Measurements from ENCODE around the gene DPP6. TPM values are rescaled to one million over a fixed set of nuclear protein-coding genes. Genes with fewer than 3 reads are reported as not detected.
"Not testable (repeated sequence)": the region's sequence is repeated elsewhere in the genome, so short reads cannot be mapped to it uniquely, and the experiment has no call there.

The DPP6 gene
- total and polyA plus RNA-seq, 10 donors = 0.11 to 8.7 (median 3.0) TPM

GRCh38 chr7:154677454-154677853, 625.3 kb downstream of the DPP6 start:
- Histone ChIP-seq H3K36me3 (no peaks in the 10 kb centered on the region), H3K4me3 (no peak overlapping the region), H3K27me3 (replicated peaks in 1 of 7) (no peaks in the 10 kb centered on the region), H3K27ac (no peak overlapping the region), H3K4me1 (no peaks in the 10 kb centered on the region), H3K9me3 (peaks cover 0 to 18% (median 0%) of the 10 kb centered on the region in 8 donors)
- TF ChIP-seq POLR2A (IDR thresholded peaks at IDR 0.05) (no peak), POLR2AphosphoS5 (IDR thresholded peaks at IDR 0.05) (no peak)
- TF ChIP-seq, protein P1, sequence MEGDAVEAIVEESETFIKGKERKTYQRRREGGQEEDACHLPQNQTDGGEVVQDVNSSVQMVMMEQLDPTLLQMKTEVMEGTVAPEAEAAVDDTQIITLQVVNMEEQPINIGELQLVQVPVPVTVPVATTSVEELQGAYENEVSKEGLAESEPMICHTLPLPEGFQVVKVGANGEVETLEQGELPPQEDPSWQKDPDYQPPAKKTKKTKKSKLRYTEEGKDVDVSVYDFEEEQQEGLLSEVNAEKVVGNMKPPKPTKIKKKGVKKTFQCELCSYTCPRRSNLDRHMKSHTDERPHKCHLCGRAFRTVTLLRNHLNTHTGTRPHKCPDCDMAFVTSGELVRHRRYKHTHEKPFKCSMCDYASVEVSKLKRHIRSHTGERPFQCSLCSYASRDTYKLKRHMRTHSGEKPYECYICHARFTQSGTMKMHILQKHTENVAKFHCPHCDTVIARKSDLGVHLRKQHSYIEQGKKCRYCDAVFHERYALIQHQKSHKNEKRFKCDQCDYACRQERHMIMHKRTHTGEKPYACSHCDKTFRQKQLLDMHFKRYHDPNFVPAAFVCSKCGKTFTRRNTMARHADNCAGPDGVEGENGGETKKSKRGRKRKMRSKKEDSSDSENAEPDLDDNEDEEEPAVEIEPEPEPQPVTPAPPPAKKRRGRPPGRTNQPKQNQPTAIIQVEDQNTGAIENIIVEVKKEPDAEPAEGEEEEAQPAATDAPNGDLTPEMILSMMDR (IDR thresholded peaks at IDR 0.05 in 8 of 11, conservative IDR thresholded peaks at IDR 0.05 in 3 of 11) = no peak
- no peak for DNase-seq
- 81 to 92% (median 90%) methylated on average over 12 of the region's 12 CpGs for WGBS, 5 donors
- intact Hi-C loops (cut with DNase I; ENCODE audit: low total_unique reads) = no loop called here

- DNase-seq; H3K36me3 ChIP-seq; H3K4me1 ChIP-seq; H3K27me3 ChIP-seq (replicated peaks in 1 of 7); H3K4me3 ChIP-seq; H3K27ac ChIP-seq; intact Hi-C loops (cut with DNase I; ENCODE audit: low total_unique reads): not testable (repeated sequence)
- WGBS, 5 donors = 88 to 91% (median 90%) methylated on average over 18 of the region's 18 CpGs
- H3K9me3 ChIP-seq = peaks cover 0 to 18% (median 0%) of the 10 kb centered on the region in 8 donors
These were observed 625.9 kb downstream of the DPP6 start for GRCh38 chr7:154678001-154678550.

DNA sequence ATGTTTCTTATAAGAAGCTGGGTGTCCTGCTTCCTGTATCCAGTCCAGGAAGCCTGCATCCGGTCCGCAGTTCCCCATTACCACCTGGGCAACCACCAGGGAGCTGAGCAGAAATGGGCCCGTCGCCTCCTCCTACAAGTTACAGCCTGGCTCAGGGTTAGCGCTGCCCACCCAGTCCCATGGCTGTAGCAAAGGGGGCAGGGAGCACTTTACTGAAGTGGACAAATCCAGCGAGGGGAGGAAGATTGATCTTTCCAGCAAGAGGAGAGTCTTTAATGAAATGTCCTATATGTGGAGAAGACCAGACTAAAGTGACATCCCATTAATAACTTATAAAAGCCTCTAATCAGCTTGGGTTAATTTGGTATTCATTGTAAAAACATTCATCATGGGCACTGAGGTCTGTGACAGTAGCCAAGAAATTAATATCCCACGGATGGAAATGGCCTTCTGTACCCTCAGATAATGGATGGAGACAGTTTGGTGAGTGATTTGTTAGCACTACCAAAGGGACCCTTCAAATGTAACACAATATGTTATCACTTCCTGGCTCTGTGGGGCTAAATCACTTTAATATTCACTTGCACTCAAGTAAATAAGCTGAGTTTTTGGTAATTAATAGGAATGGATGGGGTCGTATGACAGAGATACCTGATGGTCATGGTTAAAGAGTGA, 627.3 kb downstream of the DPP6 start:
- H3K27ac ChIP-seq = no peak overlapping the region
- no peaks in the 10 kb centered on the region for H3K4me1 ChIP-seq
- WGBS, 5 donors = 73 to 92% (median 80%) methylated on average over 8 of the region's 8 CpGs
- intact Hi-C loops (cut with DNase I; ENCODE audit: low total_unique reads) = no loop called here
- no peaks in the 10 kb centered on the region for H3K36me3 ChIP-seq
- H3K27me3 ChIP-seq (replicated peaks in 1 of 7) = no peaks in the 10 kb centered on the region
- no peak overlapping the region for H3K4me3 ChIP-seq
- TF ChIP-seq, protein P1 (IDR thresholded peaks at IDR 0.05 in 8 of 11, conservative IDR thresholded peaks at IDR 0.05 in 3 of 11) = no peak
- TF ChIP-seq POLR2A (IDR thresholded peaks at IDR 0.05) (no peak), POLR2AphosphoS5 (IDR thresholded peaks at IDR 0.05) (no peak)
- DNase-seq = no peak
- H3K9me3 ChIP-seq = peaks cover 0 to 13% (median 0%) of the 10 kb centered on the region in 8 donors

- intact Hi-C loops (cut with DNase I; ENCODE audit: low total_unique reads) = no loop called here
- WGBS, 5 donors = 67 to 83% (median 78%) methylated on average over 18 of the region's 18 CpGs
- TF ChIP-seq, protein P1 (IDR thresholded peaks at IDR 0.05 in 8 of 11, conservative IDR thresholded peaks at IDR 0.05 in 3 of 11) = no peak
- TF ChIP-seq POLR2AphosphoS5 (IDR thresholded peaks at IDR 0.05) (no peak), POLR2A (IDR thresholded peaks at IDR 0.05) (no peak)
These were observed 628.9 kb downstream of the DPP6 start for GRCh38 chr7:154680894-154681659.

More at GRCh38 chr7:154680894-154681659, 628.9 kb downstream of the DPP6 start:
- Histone ChIP-seq H3K4me1 (no peaks in the 10 kb centered on the region), H3K27ac (no peak overlapping the region), H3K36me3 (no peaks in the 10 kb centered on the region), H3K27me3 (replicated peaks in 1 of 7) (no peaks in the 10 kb centered on the region), H3K4me3 (no peak overlapping the region), H3K9me3 (peaks cover 0 to 13% (median 0%) of the 10 kb centered on the region in 8 donors)
- no peak for DNase-seq
